GM12878 (cell line): Measurements from ENCODE around the gene BHLHE41. TPM values are rescaled to one million over a fixed set of nuclear protein-coding genes. Genes with fewer than 3 reads are reported as not detected.

Experiments
- ATAC-seq: fragments of 200-7000 bp; cut with Tn5 transposase; 3 replicates; pipeline ENCODE4 v1.9.1; 2020; ENCODE audit warnings: mild to moderate bottlenecking, moderate library complexity
- BruUV-seq: library from RNA; stranded (reverse); fragments of 400-500 nt; replicated peaks from 2 replicates; lab custom pipeline; 2021; lab: Mats Ljungman, UMichigan
- CTCF ChIA-PET: fragments of 300-600 bp; sonication (Branson Sonifier 250); formaldehyde crosslinking; extraction: SDS; loops from one replicate; lab custom pipeline; 2021; ENCODE audit warnings: inconsistent platforms; lab: Yijun Ruan, JAX
- POLR2A ChIA-PET: fragments of 350-600 bp; formaldehyde crosslinking; extraction: SDS; loops from one replicate; lab custom pipeline; 2021; ENCODE audit warnings: inconsistent platforms; lab: Charles Lee
- RAD21 ChIA-PET: fragments of 300-600 bp; sonication (Branson Sonifier 250); formaldehyde crosslinking; loops from one replicate; lab custom pipeline; 2023; ENCODE audit warnings: antibody characterized with exemption; ENCODE audit not compliant: unreplicated experiment; lab: Charles Lee
- SMC1A ChIA-PET: fragments of 300-600 bp; sonication (Branson Sonifier 250); formaldehyde crosslinking; loops from one replicate; lab custom pipeline; 2023; ENCODE audit not compliant: unreplicated experiment, uncharacterized antibody; lab: Charles Lee
- DNase-seq: peaks from one replicate; pipeline ENCODE4 v3.0.0-alpha.2; 2011; ENCODE audit warnings: low read depth, low spot score
- FAIRE-seq: peaks from 3 replicates; lab custom pipeline; 2011; peaks lifted over from hg19 to GRCh38; lab: Jason Lieb, UNC
- H2AFZ ChIP-seq: 2 replicates; pipeline ENCODE4 v1.6.0; 2011; ENCODE audit warnings: low read depth, low read length, control low read depth; ENCODE audit not compliant: control insufficient read depth
- H3K27ac ChIP-seq: 2 replicates; pipeline ENCODE4 v1.5.1; 2011; ENCODE audit warnings: control low read depth; ENCODE audit not compliant: control insufficient read depth, insufficient read depth
- H3K27me3 ChIP-seq, 2 experiments: replicated peaks in 1 of 2; 2 replicates each; pipeline versions ENCODE4 v1.6.0 to v1.6.1; 2011; ENCODE audit warnings: low read length in 1 of 2; ENCODE audit not compliant: control insufficient read depth in 2 of 2, insufficient read depth in 2 of 2
- H3K36me3 ChIP-seq, 2 experiments: 2 replicates each; pipeline ENCODE4 v1.5.1; 2011; ENCODE audit warnings: low read length in 1 of 2; ENCODE audit not compliant: control insufficient read depth in 2 of 2, insufficient read depth in 2 of 2
- H3K4me1 ChIP-seq: 2 replicates; pipeline ENCODE4 v1.6.1; 2011; ENCODE audit warnings: mild to moderate bottlenecking, low read length, moderate library complexity, mixed read lengths; ENCODE audit not compliant: control insufficient read depth, insufficient read depth
- H3K4me2 ChIP-seq: 2 replicates; pipeline ENCODE4 v1.6.0; 2011; ENCODE audit warnings: control low read depth; ENCODE audit not compliant: control insufficient read depth, insufficient read depth
- H3K4me3 ChIP-seq: fragments of 200-600 bp; sonication (generic); 2 replicates; pipeline ENCODE4 v1.5.1; 2016
- H3K79me2 ChIP-seq: 2 replicates; pipeline ENCODE4 v1.6.0; 2011; ENCODE audit warnings: low read length; ENCODE audit not compliant: control insufficient read depth, insufficient read depth
- H3K9ac ChIP-seq: 2 replicates; pipeline ENCODE4 v1.8.0; 2011; ENCODE audit warnings: low read length, control low read depth, mixed read lengths; ENCODE audit not compliant: control insufficient read depth, insufficient read depth
- H3K9me3 ChIP-seq: replicated peaks from 3 replicates; pipeline ENCODE4 v1.5.1; 2011; ENCODE audit warnings: mild to moderate bottlenecking, low read length; ENCODE audit not compliant: control insufficient read depth, insufficient read depth
- H4K20me1 ChIP-seq: 2 replicates; pipeline ENCODE4 v1.6.0; 2011; ENCODE audit not compliant: control insufficient read depth, insufficient read depth
- CEBPB ChIP-seq, 2 experiments: fragments of 150-350 bp in 1 of 2; IDR thresholded peaks; 2 replicates each; pipeline ENCODE4 v1.6.1; 2012 to 2014; ENCODE audit warnings: low read depth in 2 of 2, low read length in 2 of 2, borderline replicate concordance in 1 of 2, inconsistent platforms in 1 of 2
- CREM ChIP-seq: IDR thresholded peaks from 2 replicates; pipeline ENCODE4 v1.6.1; 2014; ENCODE audit warnings: antibody characterized with exemption, low read depth
- GATAD2B ChIP-seq: fragments of 450-650 bp; conservative IDR thresholded peaks from 2 replicates; pipeline ENCODE4 v1.6.1; 2017; ENCODE audit warnings: low read depth, mild to moderate bottlenecking, moderate library complexity
- HCFC1 ChIP-seq: fragments of 150-350 bp; IDR thresholded peaks from 2 replicates; pipeline ENCODE4 v1.6.1; 2014; ENCODE audit warnings: low read length
- NFXL1 ChIP-seq: fragments of 450-650 bp; IDR thresholded peaks from 2 replicates; pipeline ENCODE4 v1.6.1; 2017; ENCODE audit warnings: antibody characterized with exemption, mild to moderate bottlenecking, borderline replicate concordance
- PAX8 ChIP-seq: fragments of 450-650 bp; IDR thresholded peaks from 2 replicates; pipeline ENCODE4 v1.6.1; 2017; ENCODE audit warnings: mild to moderate bottlenecking, moderate library complexity
- POU2F2 ChIP-seq: IDR thresholded peaks from 3 replicates; pipeline ENCODE4 v1.6.1; 2011; ENCODE audit warnings: low read depth, mild to moderate bottlenecking, low read length, borderline replicate concordance
- RAD51 ChIP-seq: fragments of 450-650 bp; IDR thresholded peaks from 2 replicates; pipeline ENCODE4 v1.6.1; 2016; ENCODE audit warnings: moderate library complexity, mild to moderate bottlenecking, inconsistent platforms
- SPI1 ChIP-seq: IDR thresholded peaks from 2 replicates; pipeline ENCODE4 v1.6.1; 2011; ENCODE audit warnings: low read depth, mild to moderate bottlenecking, low read length, moderate library complexity, borderline replicate concordance; ENCODE audit not compliant: insufficient read depth
- SREBF1 ChIP-seq: IDR thresholded peaks from 2 replicates; pipeline ENCODE4 v1.6.1; 2012; ENCODE audit warnings: mild to moderate bottlenecking, low read length
- ZNF24 ChIP-seq: fragments of 450-650 bp; IDR thresholded peaks from 2 replicates; pipeline ENCODE4 v1.6.1; 2017; ENCODE audit warnings: antibody characterized with exemption, mild to moderate bottlenecking
- WGBS: methylation state at CpG from one replicate; pipeline ENCODE4 v1.1.6; 2016; ENCODE audit warnings: low lambda C conversion rate; ENCODE audit not compliant: insufficient replicate concordance, insufficient coverage; ENCODE audit errors: missing lambda C conversion rate; 5-methylcytosine and 5-hydroxymethylcytosine counted together
- in situ Hi-C: fragments of 300-500 bp; cut with MboI; formaldehyde crosslinking; loops from 9 replicates; pipeline ENCODE4 v1.14.3; 2018; ENCODE audit warnings: mixed read lengths
- intact Hi-C: fragments of 100-400 bp; cut with micrococcal nuclease; formaldehyde crosslinking; loops from one replicate; pipeline ENCODE4 v1.14.2; 2022; ENCODE audit not compliant: unreplicated experiment
- polyA plus RNA-seq, 11 experiments: library from polyadenylated mRNA; depleted of rRNA in 4 of 11; unstranded in 6 of 11; stranded (reverse) in 5 of 11; fragments of >200 nt; fragmentation: Nextera tagmentation in 4 of 11; fragmentation: Illumina TruSeq in 1 of 11; extraction: Ambion mirVana in 4 of 11; extraction: Trizol in 1 of 11; gene quantifications; 1 replicate in 1 of 11; 2 replicates in 10 of 11; pipeline versions ENCODE4 v1.2.1 to v1.2.3, GENCODE V29; 2011 to 2016; ENCODE audit warnings: inconsistent platforms in 2 of 11, missing spikeins in 2 of 11, low read depth in 1 of 11
- total RNA-seq, 4 experiments: library from RNA; depleted of rRNA in 3 of 4; stranded (reverse); fragments of >200 nt in 3 of 4; fragmentation: Illumina TruSeq in 1 of 4; extraction: Trizol in 1 of 4; gene quantifications; 2 replicates each; pipeline versions ENCODE4 v1.2.1 to v1.2.3, GENCODE V29; 2013 to 2021

Gene BHLHE41
- total and polyA plus RNA-seq, 10 of the 15 experiments (the other 5 are each of a cell fraction or from before 2014, with no cell fraction given), result 0.02 to 1.5 (median 0.07) TPM; not detected in 3

DNA sequence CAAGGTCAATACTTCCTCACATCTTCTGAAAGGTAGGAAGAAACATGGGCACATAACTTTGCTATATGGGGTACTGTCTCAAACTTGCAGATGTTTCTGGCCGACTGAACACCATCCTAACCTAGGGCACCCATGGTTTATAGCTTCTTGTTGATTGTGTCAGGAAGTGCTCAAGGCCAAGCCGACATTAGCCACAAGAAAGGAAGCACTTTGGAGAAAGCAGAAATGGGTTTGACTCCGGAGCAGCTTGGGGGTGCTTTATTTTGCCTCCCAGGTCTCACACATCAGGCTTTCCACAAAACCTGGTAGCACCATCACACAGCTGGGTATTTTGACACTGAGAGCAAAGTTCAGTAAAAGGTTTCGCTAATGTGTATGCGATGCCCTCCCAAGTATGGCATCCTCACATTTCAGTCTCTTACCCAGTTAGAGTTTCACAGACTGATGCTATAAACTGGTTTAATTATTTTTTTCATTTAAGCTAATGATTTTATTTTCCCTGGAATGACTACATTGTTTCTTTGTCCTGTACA lies 25.2 kb upstream of the BHLHE41 start:
- intact Hi-C loops (no loop called here), in situ Hi-C loops (no loop called here)
- ChIA-PET RAD21 (interaction anchor here (1.4 kb wide), 1 partner anchor 28 kb away, joined by 3 read pairs; no protein-coding TSS in a partner anchor), SMC1A (interaction anchor here (0.6 to 2.5 kb wide), 9 partner anchors 16 to 125 kb away, joined by 3 to 15 read pairs (median 4); no protein-coding TSS in a partner anchor), POLR2A (interaction anchor here (1.6 kb wide), 1 partner anchor 9 kb away, joined by 3 read pairs; no protein-coding TSS in a partner anchor), CTCF (interaction anchor here (0.6 to 2.8 kb wide), 8 partner anchors 12 to 234 kb away, joined by 3 to 10 read pairs (median 4); no protein-coding TSS in a partner anchor)
- 59% methylated on average over 5 of the region's 5 CpGs for WGBS
- no peak for FAIRE-seq
- peaks cover 6% of the 10 kb centered on the region for H3K4me1 ChIP-seq
- no peaks in the 10 kb centered on the region for H4K20me1 ChIP-seq
- no peak overlapping the region for H3K4me3 ChIP-seq
- H3K27ac ChIP-seq, result no peak overlapping the region
- no peaks in the 10 kb centered on the region for H3K79me2 ChIP-seq
- no peak overlapping the region for H2AFZ ChIP-seq
- H3K36me3 ChIP-seq, result no peaks in the 10 kb centered on the region
- BruUV-seq, result no TSS peak
- ATAC-seq, result no peak
- no peak overlapping the region for H3K9ac ChIP-seq
- TF ChIP-seq RAD51 (no peak), CEBPB (IDR thresholded peaks at IDR 0.05; ENCODE audit: borderline replicate concordance in 1 of 2, low read depth in 2 of 2, low read length in 2 of 2) (no peak), POU2F2 (no peak), HCFC1 (no peak), GATAD2B (no peak), ZNF24 (no peak)
- H3K27me3 ChIP-seq, result peaks cover 0 to 4% of the 10 kb centered on the region in 2 experiments; a peak in 1 of 4 replicates
- no peak for DNase-seq
- no peaks in the 10 kb centered on the region for H3K9me3 ChIP-seq
- H3K4me2 ChIP-seq, result no peak overlapping the region

DNA sequence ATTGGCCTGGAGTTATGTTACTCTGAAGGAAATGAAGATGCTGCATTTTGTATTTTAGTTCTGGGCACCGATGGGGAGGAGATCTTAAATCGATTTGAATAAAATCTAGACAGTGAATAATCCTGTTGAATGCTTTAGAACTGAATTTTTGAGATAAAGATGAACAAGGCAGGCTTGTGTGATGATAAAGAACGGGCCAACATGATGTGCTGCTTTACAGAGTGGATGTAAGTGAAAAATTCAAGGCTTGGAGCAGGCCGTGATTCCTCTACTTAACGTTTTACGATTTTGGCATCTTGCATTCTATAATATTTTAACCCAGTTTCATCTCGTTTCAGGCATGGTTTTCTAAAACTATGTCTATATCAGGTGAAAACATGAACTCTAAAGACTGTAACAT lies 23.5 kb upstream of the BHLHE41 start:
- BruUV-seq, result no TSS peak
- ATAC-seq (no peak), FAIRE-seq (no peak), DNase-seq (no peak)
- Histone ChIP-seq H3K9ac (no peak overlapping the region), H3K9me3 (no peaks in the 10 kb centered on the region), H3K27ac (no peak overlapping the region), H2AFZ (no peak overlapping the region), H3K4me3 (no peak overlapping the region), H3K4me1 (no peaks in the 10 kb centered on the region), H3K4me2 (no peak overlapping the region), H3K36me3 (no peaks in the 10 kb centered on the region), H4K20me1 (no peaks in the 10 kb centered on the region), H3K79me2 (no peaks in the 10 kb centered on the region), H3K27me3 (peaks cover 0 to 4% of the 10 kb centered on the region in 2 experiments; a peak in 1 of 4 replicates)
- WGBS, result 77% methylated on average over 7 of the region's 7 CpGs
- SMC1A ChIA-PET, result interaction anchor here (1.0 to 2.0 kb wide), 2 partner anchors 12 to 30 kb away, joined by 4 to 8 read pairs; no protein-coding TSS in a partner anchor
- RAD21 ChIA-PET, result no interaction called here
- POLR2A ChIA-PET, result interaction anchor here (0.8 kb wide), 1 partner anchor 8 kb away, joined by 3 read pairs; no protein-coding TSS in a partner anchor
- in situ Hi-C loops, result no loop called here
- no peak for TF ChIP-seq SPI1
- no peak for TF ChIP-seq NFXL1
- TF ChIP-seq CREM, result no peak
- TF ChIP-seq SREBF1, result no peak
- no peak for TF ChIP-seq PAX8
- intact Hi-C loops, result no loop called here
- CTCF ChIA-PET, result interaction anchor here (2.8 kb wide), 1 partner anchor 30 kb away, joined by 10 read pairs; no protein-coding TSS in a partner anchor
